ENCODE results near the gene NKD2. TPM values are rescaled to one million over a fixed set of nuclear protein-coding genes. Genes with fewer than 3 reads are reported as not detected.
A peak's percentile ranks its signal among the peaks of the same experiment; 100 is the strongest.

The NKD2 gene
- total and polyA plus RNA-seq, 2 experiments from 2014 or later, result not detected

DNA sequence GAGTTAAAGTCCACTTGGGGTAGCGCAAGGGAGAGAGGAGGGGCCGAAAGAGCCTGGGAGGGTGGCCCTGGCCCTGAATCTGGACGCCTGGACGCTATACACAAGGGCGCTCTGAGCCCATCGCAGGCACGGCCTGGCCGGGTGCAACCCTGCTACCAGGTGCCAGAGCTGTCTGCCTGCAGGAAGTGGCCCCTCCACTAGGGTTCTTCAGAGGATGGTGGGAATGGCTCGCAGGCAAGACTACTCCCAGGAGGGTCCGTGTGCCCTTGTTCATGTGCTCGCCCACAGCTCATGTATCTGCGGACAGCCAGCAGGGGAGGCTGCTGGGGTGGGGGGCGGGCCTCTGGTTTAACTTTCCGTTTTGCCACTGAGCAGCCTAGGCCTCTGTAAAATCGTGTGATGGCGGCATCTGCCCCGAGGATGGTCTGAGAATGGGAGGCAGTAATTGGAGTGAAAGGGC lies 1.4 kb upstream of the NKD2 start:
- no peak overlapping the region for H3K27ac ChIP-seq
- no peak overlapping the region for H3K9ac ChIP-seq
- H4K20me1 ChIP-seq (ENCODE audit: insufficient read depth), result no peaks in the 10 kb centered on the region
- H3K9me3 ChIP-seq (ENCODE audit: low read depth), result no peaks in the 10 kb centered on the region
- H3F3A ChIP-seq (ENCODE audit: insufficient read depth), result no peaks in the 10 kb centered on the region
- H3K79me2 ChIP-seq (ENCODE audit: insufficient read depth), result no peaks in the 10 kb centered on the region
- H3K4me2 ChIP-seq (ENCODE audit: unreplicated experiment), result no peak overlapping the region
- no peak overlapping the region for H2AFZ ChIP-seq
- WGBS, 2 experiments (ENCODE audit: low coverage in 1 of 2, low lambda C conversion rate in 2 of 2, missing lambda C conversion rate in 2 of 2), result 77 to 84% methylated on average over 15 to 16 of the region's 17 CpGs
- in situ Hi-C loops (cut with MboI), result no loop called here
- H3K4me1 ChIP-seq (ENCODE audit: insufficient read depth), result no peaks in the 10 kb centered on the region
- no peaks in the 10 kb centered on the region for H3K36me3 ChIP-seq (ENCODE audit: low read depth)
- no peak for DNase-seq
- no peaks in the 10 kb centered on the region for H3K9me2 ChIP-seq (ENCODE audit: insufficient read depth)
- peaks cover 50% of the 10 kb centered on the region for H3K27me3 ChIP-seq (replicated peaks; ENCODE audit: insufficient read depth)
- TF ChIP-seq EZH2phosphoT487 (IDR thresholded peaks at IDR 0.05; ENCODE audit: insufficient read depth, low read depth) (no peak), EZH2 (IDR thresholded peaks at IDR 0.05; ENCODE audit: insufficient read depth, poor library complexity, severe bottlenecking) (no peak)
- no peak overlapping the region for H3K4me3 ChIP-seq

DNA sequence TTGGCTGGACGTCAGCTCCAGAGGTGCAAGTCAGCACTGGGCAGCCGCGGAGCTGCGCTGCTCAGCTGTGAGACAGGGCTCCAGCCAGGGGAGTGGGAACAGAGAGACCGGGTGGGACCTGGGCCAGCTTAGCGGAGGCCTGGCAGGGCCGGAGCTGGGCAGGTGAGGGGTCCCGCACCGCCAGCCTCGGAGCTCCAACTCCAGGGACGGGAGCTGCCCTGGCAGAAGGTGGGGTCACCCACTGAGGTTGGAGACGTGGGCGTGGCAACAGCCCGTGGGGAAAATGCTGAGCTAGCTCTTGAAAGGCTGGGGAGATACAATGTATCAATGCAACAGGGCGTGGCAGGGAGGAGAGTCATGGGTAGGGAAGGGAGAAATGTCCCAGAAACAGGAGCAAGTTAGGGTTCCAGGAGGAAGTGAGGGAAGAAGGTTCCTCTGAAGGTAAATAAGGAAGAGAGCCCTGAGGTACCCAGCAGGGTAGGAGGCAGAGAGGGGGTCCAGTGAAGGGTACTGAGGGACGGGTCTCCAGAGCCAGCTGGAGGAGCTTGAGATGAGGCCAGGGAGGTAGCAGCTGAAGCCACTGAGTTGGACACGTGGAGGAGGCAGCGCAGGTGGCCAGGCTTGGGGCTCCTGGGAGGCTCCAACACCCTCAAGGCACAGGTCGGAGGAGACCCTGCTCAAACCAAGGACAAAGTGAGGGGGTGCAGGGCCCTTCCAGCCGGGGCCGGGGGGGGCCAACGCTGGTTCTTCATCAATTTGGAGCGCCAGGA lies 736 bp upstream of the NKD2 start:
- Histone ChIP-seq H3K9me3 (ENCODE audit: low read depth) (no peaks in the 10 kb centered on the region), H3K9me2 (ENCODE audit: insufficient read depth) (no peaks in the 10 kb centered on the region), H3K36me3 (ENCODE audit: low read depth) (no peaks in the 10 kb centered on the region), H3K4me1 (ENCODE audit: insufficient read depth) (no peaks in the 10 kb centered on the region), H3K27me3 (replicated peaks; ENCODE audit: insufficient read depth) (peaks cover 50% of the 10 kb centered on the region), H3K4me3 (no peak overlapping the region), H3K9ac (no peak overlapping the region), H3K27ac (no peak overlapping the region), H3K79me2 (ENCODE audit: insufficient read depth) (no peaks in the 10 kb centered on the region), H2AFZ (no peak overlapping the region), H3F3A (ENCODE audit: insufficient read depth) (no peaks in the 10 kb centered on the region), H3K4me2 (ENCODE audit: unreplicated experiment) (no peak overlapping the region), H4K20me1 (ENCODE audit: insufficient read depth) (no peaks in the 10 kb centered on the region)
- in situ Hi-C loops (cut with MboI), result no loop called here
- WGBS, 2 experiments (ENCODE audit: low coverage in 1 of 2, low lambda C conversion rate in 2 of 2, missing lambda C conversion rate in 2 of 2), result 54 to 61% methylated on average over 16 to 23 of the region's 23 CpGs
- TF ChIP-seq EZH2phosphoT487 (IDR thresholded peaks at IDR 0.05; ENCODE audit: insufficient read depth, low read depth) (no peak), EZH2 (IDR thresholded peaks at IDR 0.05; ENCODE audit: insufficient read depth, poor library complexity, severe bottlenecking) (no peak)
- no peak for DNase-seq

DNA sequence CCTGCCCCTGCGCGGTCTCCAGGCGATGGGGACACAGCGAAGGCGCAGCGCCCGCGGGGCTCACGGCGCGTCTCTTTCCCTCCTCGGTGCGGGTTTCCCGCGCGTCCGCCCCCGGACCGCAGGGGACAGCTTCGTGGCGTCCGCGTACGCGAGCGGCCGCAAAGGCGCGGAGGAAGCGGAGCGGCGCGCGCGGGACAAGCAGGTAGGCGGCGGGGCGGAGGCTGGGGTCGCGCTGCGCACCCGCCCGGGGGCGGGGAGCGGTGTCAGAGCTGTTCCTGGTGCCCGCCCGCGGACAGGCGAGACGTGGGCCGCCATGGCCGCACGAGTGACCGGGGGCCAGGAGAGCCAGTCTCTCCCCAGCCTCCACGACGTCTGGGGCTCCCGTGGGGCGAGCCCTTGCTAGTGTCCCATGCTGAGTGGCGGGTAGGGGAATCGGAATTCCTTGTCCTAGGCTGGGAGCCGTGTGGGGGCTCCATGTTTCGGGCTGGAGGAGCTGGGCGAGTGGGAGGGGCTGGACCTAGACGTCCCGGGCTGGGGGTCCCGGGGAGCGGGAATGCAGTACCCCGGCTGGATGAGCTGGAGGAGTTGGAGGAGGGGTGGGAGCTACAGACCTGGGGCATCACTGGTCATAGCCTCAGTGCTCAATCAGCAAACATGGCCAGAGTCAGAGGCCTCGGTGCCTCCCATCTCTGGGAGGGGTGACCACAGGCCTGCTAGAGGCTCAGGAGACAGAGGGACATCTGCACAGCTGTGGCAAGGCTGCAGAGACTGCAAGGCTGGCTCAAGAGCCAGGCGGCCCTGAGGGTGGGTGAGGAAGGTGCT lies 968 bp downstream of the NKD2 start:
- Histone ChIP-seq H3K9me3 (ENCODE audit: low read depth) (no peaks in the 10 kb centered on the region), H3K9ac (no peak overlapping the region), H3K4me2 (ENCODE audit: unreplicated experiment) (no peak overlapping the region), H3K27me3 (replicated peaks; ENCODE audit: insufficient read depth) (peaks cover 50% of the 10 kb centered on the region), H4K20me1 (ENCODE audit: insufficient read depth) (no peaks in the 10 kb centered on the region), H3K27ac (no peak overlapping the region), H3K4me1 (ENCODE audit: insufficient read depth) (no peaks in the 10 kb centered on the region), H3K9me2 (ENCODE audit: insufficient read depth) (no peaks in the 10 kb centered on the region), H3F3A (ENCODE audit: insufficient read depth) (no peaks in the 10 kb centered on the region), H3K79me2 (ENCODE audit: insufficient read depth) (no peaks in the 10 kb centered on the region), H2AFZ (no peak overlapping the region), H3K36me3 (ENCODE audit: low read depth) (no peaks in the 10 kb centered on the region), H3K4me3 (no peak overlapping the region)
- 6 to 9% methylated on average over 43 to 53 of the region's 70 CpGs for WGBS, 2 experiments (ENCODE audit: low coverage in 1 of 2, low lambda C conversion rate in 2 of 2, missing lambda C conversion rate in 2 of 2)
- in situ Hi-C loops (cut with MboI), result no loop called here
- TF ChIP-seq EZH2phosphoT487 (IDR thresholded peaks at IDR 0.05; ENCODE audit: insufficient read depth, low read depth), result no peak
- TF ChIP-seq EZH2 (IDR thresholded peaks at IDR 0.05; ENCODE audit: insufficient read depth, poor library complexity, severe bottlenecking), result peak; percentile 74
- DNase-seq, result no peak

DNA sequence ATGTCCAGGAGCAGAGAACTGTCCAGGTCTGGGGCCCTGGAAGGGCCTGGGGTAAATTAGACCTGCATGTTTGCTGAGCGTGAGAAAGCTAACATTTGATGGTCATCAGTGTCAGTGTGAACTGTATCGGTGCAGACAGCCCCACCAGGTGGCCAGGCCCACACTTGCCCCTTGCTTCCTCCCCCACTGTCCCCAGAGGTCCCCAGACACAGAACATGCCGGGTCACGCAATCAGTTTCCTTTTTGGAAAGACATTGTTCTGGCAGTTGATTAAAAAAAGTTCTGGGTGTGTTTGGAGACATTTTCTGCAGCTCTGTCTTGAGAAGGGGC lies 1.5 kb downstream of the NKD2 start:
- no peak for DNase-seq
- Histone ChIP-seq H3K27ac (no peak overlapping the region), H3K27me3 (replicated peaks; ENCODE audit: insufficient read depth) (peaks cover 50% of the 10 kb centered on the region), H3K36me3 (ENCODE audit: low read depth) (no peaks in the 10 kb centered on the region), H3K9me3 (ENCODE audit: low read depth) (no peaks in the 10 kb centered on the region), H3K79me2 (ENCODE audit: insufficient read depth) (no peaks in the 10 kb centered on the region), H3K9ac (no peak overlapping the region), H4K20me1 (ENCODE audit: insufficient read depth) (no peaks in the 10 kb centered on the region), H2AFZ (no peak overlapping the region), H3K4me3 (no peak overlapping the region), H3K4me2 (ENCODE audit: unreplicated experiment) (no peak overlapping the region), H3K4me1 (ENCODE audit: insufficient read depth) (no peaks in the 10 kb centered on the region), H3F3A (ENCODE audit: insufficient read depth) (no peaks in the 10 kb centered on the region), H3K9me2 (ENCODE audit: insufficient read depth) (no peaks in the 10 kb centered on the region)
- 65 to 66% methylated on average over 4 of the region's 4 CpGs for WGBS, 2 experiments (ENCODE audit: low coverage in 1 of 2, low lambda C conversion rate in 2 of 2, missing lambda C conversion rate in 2 of 2)
- in situ Hi-C loops (cut with MboI), result no loop called here
- TF ChIP-seq EZH2 (IDR thresholded peaks at IDR 0.05; ENCODE audit: insufficient read depth, poor library complexity, severe bottlenecking) (no peak), EZH2phosphoT487 (IDR thresholded peaks at IDR 0.05; ENCODE audit: insufficient read depth, low read depth) (no peak)
